HG03060 (cell line): ENCODE measurements around the gene ATP1B2.

ENCODE experiments used
- ATAC-seq: cut with Tn5 transposase; IDR thresholded peaks from one replicate; pipeline ENCODE4 v1.9.1; 2021; ENCODE audit warnings: low read depth, moderate number of reproducible peaks; ENCODE audit not compliant: unreplicated experiment

The ATP1B2 gene

DNA sequence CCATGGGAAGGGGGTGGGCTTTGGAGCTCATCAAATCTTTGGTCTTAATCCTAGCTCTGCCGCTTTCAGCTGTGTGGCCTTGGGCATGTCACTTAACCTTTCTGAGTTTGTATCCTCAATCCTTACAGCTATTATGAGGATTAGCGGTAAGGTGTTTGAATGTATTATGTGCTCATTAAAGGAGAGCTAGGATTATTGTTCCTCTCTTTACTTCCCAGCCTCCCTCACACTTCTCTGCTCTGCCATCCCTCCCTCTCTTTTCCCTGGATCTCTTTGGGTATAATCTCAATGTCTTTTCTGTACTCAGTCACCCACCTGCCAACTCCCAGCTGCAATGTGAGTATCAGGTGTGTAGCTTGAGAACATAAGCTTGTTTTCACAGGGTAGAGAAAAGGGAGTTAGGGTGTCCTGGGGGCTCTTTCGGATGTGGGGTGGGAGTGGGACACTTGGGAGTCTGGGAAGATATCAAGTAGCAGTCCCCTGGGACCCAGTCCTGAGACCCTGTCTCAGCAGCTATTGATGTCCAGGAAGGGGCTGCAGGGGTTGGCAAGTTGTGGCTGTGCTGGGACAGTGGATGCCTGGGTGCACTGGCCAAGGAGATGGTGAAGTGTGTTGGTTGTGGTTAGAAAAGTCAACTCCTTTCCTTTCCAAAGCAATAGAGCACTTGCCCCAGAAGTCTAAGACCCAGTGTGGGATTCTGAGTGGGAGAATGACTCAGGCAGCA lies 56.1 kb downstream of the ATP1B2 start:
- no peak for ATAC-seq
